ENCODE results near the gene TRIM56.
"Not testable (repeated sequence)": the region's sequence is repeated elsewhere in the genome, so short reads cannot be mapped to it uniquely, and the experiment has no call there.

Gene TRIM56

GRCh38 chr7:101085162-101085964, at the start of gene TRIM56:
Gene TRIM56, plus strand, starts transcription at chr7:101085481. Its CDS starts 1,832 bp downstream, at chr7:101087313.
- peak; percentile 86 for DNase-seq

DNA sequence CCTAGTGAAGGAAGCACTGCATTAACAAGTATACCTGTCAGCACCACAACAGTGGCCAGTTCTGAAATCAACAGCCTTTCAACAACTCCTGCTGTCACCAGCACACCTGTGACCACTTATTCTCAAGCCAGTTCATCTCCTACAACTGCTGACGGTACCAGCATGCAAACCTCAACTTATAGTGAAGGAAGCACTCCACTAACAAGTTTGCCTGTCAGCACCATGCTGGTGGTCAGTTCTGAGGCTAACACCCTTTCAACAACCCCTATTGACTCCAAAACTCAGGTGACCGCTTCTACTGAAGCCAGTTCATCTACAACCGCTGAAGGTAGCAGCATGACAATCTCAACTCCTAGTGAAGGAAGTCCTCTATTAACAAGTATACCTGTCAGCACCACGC, 49.3 kb upstream of the TRIM56 start:
- DNase-seq, result no peak

- DNase-seq, result not testable (repeated sequence)
These were observed 44.0 kb upstream of the TRIM56 start for GRCh38 chr7:101041283-101041682.

DNA sequence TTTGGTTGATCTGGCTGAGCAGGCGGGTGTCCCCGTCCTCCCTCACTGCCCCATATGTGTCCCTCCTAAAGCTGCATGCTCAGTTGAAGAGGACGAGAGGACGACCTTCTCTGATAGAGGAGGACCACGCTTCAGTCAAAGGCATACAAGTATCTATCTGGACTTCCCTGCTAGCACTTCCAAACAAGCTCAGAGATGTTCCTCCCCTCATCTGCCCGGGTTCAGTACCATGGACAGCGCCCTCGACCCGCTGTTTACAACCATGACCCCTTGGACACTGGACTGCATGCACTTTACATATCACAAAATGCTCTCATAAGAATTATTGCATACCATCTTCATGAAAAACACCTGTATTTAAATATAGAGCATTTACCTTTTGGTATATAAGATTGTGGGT, 26.9 kb upstream of the TRIM56 start:
- DNase-seq, result peak; percentile 39

- DNase-seq, result no peak
These were observed 25.7 kb upstream of the TRIM56 start for GRCh38 chr7:101059620-101059942.

- DNase-seq, result no peak
These were observed 24.3 kb upstream of the TRIM56 start for GRCh38 chr7:101060992-101061391.

- not testable (repeated sequence) for DNase-seq
These were observed 21.1 kb upstream of the TRIM56 start for GRCh38 chr7:101064176-101064550.

GRCh38 chr7:101065162-101065561, 20.1 kb upstream of the TRIM56 start:
- DNase-seq, result not testable (repeated sequence)

- DNase-seq, result no peak
These were observed 19.0 kb upstream of the TRIM56 start for GRCh38 chr7:101066141-101066832.

DNA sequence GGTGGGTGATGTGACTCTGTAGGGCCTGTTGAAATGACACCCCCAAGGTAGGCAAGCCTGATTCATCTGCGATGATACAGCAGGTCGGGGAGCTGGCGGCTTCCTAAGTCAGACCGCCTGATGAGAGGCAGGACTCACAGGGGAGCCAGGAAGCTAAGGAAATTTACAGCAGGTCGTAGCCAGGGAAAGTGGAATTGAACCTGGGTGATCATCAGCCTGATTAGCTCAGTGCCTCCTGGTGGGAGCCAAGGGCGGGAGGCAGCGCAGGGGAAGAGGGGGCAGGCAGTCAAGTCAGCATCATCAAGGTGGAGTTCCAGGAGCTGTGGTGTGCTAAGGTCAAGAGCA, 18.5 kb upstream of the TRIM56 start:
- DNase-seq, result no peak

GRCh38 chr7:101068401-101068800, 16.9 kb upstream of the TRIM56 start:
- DNase-seq, result no peak

DNA sequence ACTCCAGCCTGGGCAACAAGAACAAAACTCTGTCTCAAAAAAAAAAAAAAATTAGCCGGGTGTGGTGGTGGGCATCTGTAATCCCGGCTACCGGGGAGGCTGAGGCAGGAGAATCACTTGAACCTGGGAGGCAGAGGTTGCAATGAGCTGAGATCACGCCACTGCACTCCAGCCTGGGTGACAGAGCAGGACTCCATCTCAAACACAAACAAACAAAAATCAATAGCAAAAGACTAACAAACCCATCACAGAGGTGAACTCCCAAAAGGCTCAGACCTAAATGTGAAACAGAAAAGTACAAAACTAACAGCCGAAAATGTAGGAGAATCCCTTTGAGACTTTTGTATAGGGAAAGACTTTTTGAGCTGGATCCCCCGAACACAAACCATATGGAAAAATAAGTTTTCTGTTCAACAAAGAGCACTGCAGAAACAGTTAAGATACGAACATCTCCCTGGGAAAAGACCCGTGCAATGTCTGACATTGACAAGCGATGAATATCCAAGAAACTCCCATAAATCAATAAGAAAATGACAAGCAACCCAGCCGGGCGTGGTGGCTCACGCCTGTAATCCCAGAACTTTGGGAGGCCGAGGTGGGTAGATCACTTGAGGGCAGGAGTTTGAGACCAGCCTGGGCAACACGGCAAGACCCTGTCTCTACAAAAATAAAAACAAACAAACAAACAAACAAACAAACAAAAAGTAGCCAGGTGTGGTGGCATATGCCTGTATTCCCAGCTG, 13.7 kb upstream of the TRIM56 start:
- DNase-seq, result not testable (repeated sequence)

DNA sequence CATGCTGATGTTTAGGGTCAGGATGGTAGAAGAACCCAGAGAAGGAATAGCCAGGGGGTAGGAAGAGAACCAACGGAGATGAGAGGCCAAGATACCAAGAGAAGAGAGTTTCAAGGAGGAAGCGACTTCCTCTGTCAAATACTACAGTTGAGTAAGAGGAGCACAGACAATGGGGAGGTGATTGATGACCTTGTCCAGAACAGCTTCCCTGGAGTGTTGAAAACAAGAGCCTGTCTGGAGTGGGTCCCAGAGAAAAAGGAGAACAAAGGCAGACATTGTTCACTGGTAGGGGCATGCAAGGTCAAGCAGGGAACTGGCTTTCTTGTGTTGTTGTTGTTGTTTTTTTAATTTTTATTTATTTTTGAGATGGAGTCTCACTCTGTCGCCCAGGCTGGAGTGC, 9.6 kb upstream of the TRIM56 start:
- no peak for DNase-seq

GRCh38 chr7:101076183-101076582, 9.1 kb upstream of the TRIM56 start:
- DNase-seq, result not testable (repeated sequence)

GRCh38 chr7:101077303-101078086, 7.8 kb upstream of the TRIM56 start:
- DNase-seq, result peak; percentile 62

DNA sequence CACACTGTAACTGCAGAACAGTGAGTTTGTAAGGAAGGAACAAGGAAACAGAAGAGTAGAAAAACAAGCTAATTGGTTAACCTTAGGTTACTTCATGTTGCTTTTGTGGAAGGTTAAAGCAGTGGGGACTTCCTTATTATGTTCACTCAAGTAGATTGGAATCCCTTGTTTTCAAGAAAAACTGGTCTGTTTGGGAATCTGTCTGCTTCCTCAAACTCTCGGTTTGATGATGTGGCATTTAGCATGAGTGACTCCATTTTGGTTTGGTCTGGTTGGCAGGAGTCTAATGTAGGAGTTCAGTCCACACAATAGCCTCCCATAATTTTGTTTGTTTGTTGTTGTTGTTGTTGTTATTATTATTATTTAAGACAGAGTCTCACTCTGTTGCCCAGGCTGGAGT, 3.8 kb upstream of the TRIM56 start:
- peak; percentile 36 for DNase-seq

DNA sequence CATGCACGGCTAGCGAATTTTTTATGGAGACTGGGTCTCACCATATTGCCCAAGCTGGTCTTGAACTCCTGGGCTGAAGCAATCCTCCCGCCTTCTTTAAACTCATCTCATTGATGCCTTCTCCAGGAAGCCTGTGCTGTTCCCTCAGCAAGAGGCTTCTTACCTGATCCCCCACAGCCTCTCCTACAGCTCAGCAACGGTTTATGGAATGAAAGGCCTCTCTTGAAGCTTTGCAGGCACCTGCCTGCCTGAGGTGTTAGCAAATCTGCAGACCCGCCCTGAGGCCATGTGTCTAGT, 468 bp upstream of the TRIM56 start:
- no peak for DNase-seq

DNA sequence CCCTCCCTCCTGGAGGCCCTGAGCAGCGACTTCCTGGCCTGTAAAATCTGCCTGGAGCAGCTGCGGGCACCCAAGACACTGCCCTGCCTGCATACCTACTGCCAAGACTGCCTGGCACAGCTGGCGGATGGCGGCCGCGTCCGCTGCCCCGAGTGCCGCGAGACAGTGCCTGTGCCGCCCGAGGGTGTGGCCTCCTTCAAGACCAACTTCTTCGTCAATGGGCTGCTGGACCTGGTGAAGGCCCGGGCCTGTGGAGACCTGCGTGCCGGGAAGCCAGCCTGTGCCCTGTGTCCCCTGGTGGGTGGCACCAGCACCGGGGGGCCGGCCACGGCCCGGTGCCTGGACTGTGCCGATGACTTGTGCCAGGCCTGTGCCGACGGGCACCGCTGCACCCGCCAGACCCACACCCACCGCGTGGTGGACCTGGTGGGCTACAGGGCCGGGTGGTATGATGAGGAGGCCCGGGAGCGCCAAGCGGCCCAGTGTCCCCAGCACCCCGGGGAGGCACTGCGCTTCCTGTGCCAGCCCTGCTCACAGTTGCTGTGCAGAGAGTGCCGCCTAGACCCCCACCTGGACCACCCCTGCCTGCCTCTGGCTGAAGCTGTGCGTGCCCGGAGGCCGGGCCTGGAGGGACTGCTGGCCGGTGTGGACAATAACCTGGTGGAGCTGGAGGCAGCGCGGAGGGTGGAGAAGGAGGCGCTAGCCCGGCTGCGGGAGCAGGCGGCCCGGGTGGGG, 2.2 kb downstream of the TRIM56 start:
- no peak for DNase-seq

DNA sequence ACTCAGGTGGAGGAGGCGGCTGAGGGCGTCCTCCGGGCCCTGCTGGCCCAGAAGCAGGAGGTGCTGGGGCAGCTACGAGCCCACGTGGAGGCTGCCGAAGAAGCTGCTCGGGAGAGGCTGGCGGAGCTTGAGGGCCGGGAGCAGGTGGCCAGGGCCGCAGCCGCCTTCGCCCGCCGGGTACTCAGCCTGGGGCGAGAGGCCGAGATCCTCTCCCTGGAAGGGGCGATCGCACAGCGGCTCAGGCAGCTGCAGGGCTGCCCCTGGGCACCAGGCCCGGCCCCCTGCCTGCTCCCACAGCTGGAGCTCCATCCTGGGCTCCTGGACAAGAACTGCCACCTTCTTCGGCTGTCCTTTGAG, 2.8 kb downstream of the TRIM56 start:
- no peak for DNase-seq

DNA sequence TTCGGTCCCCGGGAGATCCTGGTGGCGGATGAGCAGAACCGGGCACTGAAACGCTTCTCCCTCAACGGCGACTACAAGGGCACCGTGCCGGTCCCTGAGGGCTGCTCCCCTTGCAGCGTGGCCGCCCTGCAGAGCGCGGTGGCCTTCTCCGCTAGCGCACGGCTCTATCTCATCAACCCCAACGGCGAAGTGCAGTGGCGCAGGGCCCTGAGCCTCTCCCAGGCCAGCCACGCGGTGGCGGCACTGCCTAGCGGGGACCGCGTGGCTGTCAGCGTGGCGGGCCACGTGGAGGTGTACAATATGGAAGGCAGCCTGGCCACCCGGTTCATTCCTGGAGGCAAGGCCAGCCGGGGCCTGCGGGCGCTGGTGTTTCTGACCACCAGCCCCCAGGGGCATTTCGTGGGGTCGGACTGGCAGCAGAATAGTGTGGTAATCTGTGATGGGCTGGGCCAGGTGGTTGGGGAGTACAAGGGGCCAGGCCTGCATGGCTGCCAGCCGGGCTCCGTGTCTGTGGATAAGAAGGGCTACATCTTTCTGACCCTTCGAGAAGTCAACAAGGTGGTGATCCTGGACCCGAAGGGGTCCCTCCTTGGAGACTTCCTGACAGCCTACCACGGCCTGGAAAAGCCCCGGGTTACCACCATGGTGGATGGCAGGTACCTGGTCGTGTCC, 3.7 kb downstream of the TRIM56 start:
- no peak for DNase-seq

DNA sequence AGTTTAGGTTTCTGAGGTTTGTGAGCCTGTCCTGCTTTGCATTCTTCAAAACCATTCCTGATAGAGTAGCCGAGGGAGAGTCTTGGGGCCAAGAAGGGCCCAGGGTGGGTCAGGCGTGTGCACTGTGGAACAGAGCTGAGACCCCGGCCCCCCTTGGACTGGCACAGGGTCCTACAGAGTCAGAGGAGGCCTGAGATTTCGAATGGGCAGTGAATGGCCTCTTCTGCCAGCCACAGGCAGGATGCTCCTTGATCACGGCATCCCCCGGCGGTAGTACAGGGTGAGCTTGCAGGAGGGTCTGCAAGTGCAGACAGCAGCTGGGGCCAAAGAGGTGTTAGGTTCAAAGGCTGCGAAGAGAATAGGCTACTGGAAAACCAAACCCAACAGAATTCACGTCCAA, 4.6 kb downstream of the TRIM56 start:
- DNase-seq, result no peak

DNA sequence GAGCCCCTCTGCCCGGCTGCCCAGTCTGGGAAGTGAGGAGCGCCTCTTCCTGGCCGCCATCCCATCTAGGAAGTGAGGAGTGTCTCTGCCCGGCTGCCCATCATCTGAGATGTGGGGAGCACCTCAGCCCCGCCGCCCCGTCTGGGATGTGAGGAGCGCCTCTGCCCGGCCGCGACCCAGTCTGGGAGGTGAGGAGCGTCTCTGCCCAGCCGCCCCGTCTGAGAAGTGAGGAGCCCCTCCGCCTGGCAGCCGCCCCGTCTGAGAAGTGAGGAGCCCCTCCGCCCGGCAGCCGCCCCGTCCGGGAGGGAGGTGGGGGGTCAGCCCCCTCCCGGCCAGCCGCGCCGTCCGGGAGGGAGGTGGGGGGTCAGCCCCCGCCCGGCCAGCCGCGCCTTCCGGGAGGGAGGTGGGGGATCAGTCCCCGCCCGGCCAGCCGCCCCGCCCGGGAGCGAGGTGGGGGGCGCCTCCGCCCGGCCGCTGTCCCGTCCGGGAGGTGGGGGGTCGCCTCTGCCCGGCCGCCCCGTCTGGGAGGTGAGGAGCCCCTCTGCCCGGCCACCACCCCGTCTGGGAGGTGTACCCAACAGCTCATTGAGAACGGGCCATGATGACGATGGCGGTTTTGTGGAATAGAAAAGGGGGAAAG, 7.1 kb downstream of the TRIM56 start:
- not testable (repeated sequence) for DNase-seq

All from inflammatory macrophage treated with lipopolysaccharide for 4 hours (primary cell).